ENCODE measurements around the gene IP6K2.

The IP6K2 gene

GRCh38 chr3:48662753-48663488 lies 54.1 kb downstream of the IP6K2 start, which contains the start of gene CELSR3:
Gene CELSR3, minus strand, starts transcription at chr3:48662886. Its CDS starts 252 bp downstream, at chr3:48662634.
- DNase-seq = peak; percentile 65

- no peak for DNase-seq
These were observed 54.8 kb downstream of the IP6K2 start for GRCh38 chr3:48662145-48662752.

- peak; percentile 53 for DNase-seq
These were observed 55.4 kb downstream of the IP6K2 start for GRCh38 chr3:48661501-48662144.

DNA sequence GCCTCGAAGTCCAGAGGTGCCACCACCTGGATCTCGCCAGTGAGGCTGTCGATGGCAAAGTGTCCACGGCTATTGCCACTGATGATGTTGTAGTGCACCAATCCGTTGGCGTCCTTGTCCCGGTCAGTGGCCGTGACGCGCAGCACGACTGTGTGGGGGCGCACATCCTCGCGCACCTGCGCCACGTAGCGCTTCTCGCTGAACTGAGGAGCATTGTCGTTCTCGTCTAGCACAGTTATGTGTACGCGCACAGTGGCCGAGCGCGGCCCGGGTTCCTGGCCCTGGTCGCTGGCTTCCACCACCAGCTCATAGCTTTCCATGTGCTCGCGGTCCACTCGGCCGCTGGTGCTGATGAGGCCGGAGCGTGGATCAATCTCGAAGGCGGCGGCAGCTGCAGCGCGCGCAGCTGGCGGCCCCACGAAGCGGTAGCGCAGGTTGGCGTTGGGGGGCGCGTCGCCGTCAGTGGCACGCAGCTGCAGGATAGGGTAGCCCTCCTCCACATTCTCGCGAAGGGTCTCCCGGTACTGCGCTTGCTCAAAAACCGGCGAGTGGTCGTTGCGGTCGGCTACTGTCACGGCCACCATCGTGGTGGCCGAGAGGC lies 56.1 kb downstream of the IP6K2 start:
- no peak for DNase-seq

DNA sequence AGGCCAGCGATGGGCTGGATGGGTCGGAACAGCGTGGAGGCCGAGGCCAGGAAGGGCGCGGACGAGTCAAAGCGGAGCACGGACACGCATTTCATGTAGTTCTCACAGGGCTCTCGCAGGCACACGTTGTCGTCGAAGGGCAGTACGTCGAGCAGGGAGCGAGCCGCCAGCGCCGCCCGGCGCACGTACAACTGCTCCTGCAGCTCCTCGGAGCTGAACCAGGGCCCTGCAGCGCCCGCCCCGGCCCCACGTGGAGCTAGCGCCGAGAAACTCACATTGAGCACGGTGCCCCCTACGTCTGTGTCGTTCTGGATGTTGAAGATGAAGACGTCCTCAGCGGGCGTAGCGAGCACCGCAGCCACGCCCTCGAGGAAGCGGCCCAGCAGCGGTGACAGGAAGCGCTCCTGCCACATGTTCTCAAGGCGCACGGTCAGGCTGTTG lies 60.2 kb downstream of the IP6K2 start:
- DNase-seq = peak; percentile 8

DNA sequence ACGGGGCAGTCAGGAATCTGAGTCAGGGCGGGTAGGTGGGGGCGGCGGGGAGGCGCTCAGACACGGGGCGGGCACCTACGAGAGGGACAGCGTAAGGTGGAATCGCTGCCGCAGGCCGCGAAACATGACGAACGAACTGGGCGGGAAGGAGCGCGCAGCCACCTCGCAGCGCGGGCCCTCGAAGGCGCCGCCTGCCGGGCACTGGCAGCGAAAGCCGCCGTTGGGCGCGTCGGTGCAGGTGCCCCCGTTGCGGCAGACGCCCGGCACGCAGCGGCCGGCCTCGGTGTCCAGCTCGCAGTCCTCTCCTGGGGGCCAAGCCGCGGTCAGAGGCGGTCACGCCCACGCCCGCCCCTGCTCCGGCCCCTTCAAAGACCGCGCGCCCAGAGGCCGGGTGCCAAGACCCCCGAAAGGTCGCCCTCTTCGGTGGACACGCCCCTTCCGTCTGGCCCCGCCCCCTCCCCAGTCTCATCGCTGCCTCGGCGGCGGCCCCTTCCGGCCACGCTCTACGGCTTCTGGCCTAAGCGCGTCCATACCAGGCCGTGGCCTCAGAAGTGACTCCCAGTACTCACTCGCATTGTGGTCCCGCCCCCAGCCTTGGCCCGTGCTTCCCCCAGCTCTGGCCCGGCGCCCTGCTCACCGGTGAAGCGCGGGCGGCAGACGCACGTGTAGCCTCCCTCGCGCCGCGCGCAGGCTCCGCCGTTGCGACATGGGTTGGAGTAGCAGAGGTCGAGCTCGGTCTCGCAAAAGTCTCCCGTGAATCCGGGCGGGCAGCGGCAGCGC lies 60.8 kb downstream of the IP6K2 start:
- DNase-seq = peak; percentile 86

DNA sequence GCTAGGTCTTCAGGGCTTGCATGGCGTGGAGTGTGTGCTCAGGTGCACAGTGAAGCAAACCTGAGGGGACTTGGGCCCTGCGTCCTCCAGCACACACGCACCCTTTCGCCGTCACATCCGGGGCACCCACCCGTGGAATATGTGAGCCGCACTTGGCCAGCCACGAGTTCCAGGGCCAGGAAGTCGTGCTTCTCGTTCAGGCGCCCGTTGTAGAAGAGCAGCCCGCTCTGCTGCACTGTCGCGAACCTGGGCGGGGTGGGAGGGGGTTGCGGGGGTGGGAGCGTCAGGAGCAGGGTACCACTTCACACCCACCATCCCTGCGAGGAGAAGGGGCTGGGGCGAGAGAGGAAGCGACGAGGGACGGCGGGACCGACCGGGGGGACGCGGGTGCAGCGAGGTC lies 61.4 kb downstream of the IP6K2 start:
- DNase-seq = peak; percentile 74

- no peak for DNase-seq
These were observed 62.0 kb downstream of the IP6K2 start for GRCh38 chr3:48655063-48655462.

GRCh38 chr3:48652923-48653715 lies 63.9 kb downstream of the IP6K2 start:
- no peak for DNase-seq

- DNase-seq = no peak
These were observed 65.2 kb downstream of the IP6K2 start for GRCh38 chr3:48651771-48652170.

DNA sequence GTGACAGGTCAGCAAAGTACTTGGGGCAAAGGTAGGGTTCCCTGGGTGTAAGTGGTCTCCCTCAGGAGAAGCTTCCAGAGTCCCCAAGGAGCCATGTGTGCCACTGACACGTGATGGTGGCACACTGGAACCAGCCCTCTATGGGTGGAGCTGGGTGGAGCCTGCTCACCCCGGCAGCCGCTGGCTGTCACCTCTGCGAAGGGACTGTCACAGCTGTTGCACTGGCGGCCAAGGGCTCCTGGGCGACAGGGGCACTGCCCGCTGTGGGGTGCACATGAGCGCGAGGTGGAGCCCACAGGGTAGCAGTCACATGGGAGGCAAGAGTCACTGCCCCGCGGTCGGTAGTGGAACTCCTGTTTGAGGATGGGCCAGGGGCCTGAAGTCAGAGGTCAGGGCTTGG lies 66.3 kb downstream of the IP6K2 start:
- no peak for DNase-seq

DNA sequence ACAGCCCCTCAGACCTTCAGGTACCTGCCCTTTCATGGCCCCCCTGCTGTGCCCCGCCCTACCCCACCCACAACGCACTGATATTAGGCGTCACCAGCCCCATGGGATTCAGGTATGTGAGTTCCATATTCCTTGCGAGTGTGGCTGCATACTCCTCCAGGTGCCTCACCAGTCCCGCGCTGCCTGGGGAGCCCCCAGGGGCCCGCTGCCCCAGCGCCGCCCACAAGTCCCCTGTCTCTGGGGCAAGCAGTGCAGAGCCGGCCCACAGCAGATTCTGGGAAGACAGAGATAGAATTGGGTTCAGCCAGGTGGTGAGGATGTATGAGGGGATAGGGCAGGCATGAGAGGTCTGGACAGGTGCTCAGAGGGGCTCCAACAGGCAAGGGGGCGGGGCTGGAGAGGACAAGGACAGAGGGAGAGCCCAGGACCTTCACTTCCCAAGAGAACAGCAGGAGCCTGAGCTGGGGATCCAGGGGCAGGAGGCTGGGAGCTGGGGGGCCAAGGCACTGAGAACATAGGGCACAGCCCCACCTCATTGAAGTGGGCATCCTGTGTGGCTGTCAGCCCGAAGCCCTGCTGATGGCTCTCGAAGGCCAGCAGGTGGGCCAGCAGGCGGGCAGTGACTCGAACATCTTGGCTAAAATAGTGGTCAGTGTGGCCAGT lies 68.7 kb downstream of the IP6K2 start:
- DNase-seq = no peak

DNA sequence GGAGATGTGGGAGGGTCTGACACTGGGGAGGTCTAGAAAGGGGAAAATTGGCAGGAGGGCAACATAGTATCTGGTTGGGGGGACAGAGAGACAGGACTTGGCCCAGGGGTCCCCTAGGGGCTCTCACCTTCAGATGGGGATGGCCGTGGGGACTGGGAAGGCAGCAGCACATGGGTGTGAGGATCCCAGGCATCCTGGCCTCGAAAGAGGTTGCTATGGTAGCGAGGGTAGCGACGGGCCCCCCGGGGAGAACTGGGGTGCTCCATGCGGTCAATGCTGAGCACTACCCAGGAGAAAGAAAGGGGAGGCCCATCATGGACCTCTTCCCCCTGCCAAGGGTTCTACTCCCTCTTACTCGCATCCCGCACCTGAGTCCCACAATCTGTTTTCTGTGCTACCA lies 69.3 kb downstream of the IP6K2 start:
- no peak for DNase-seq

DNA sequence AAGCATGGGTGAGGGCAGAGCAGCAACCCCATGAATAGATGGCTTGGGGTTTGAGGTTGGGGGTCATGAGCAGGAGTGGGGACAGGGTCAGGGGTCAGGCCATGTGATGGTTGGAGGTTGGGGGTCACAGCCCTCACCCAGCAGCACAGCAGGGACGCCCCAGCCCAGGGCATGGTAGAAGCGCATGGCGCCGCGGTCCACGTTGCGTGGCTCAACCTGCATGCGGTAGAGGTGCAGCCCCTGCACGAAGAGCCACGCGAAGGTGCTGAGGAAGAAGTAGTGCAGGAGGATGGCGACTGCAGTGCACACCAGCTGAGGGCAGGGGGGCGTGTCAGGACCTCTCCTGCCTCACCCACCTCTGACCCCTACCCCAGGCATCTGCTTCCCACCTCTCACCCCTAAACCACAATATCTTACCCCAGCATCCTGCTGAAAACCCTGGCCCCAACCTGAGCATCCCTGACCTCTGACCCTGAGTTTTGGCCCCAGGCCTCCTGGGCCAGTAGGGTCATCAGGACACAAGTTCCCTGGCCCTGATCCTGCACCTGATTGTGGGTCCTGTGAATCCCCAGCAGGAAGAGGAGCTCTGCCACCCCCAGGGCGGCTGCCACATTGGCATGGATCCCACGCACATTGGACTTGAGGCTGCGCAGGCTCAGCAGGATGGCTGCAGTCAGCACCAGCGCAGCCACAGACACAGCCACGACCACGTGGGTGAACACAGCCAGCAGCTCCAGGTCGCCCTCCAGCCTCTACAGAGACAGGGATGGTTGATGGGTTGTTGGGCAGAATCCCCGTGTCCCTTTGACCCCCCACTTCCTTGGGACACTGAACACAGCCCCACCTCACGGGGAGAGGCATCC lies 71.9 kb downstream of the IP6K2 start:
- DNase-seq = no peak

GRCh38 chr3:48642605-48643004 lies 74.4 kb downstream of the IP6K2 start:
- DNase-seq = no peak

- DNase-seq = no peak
These were observed 75.6 kb downstream of the IP6K2 start for GRCh38 chr3:48641396-48641795.

DNA sequence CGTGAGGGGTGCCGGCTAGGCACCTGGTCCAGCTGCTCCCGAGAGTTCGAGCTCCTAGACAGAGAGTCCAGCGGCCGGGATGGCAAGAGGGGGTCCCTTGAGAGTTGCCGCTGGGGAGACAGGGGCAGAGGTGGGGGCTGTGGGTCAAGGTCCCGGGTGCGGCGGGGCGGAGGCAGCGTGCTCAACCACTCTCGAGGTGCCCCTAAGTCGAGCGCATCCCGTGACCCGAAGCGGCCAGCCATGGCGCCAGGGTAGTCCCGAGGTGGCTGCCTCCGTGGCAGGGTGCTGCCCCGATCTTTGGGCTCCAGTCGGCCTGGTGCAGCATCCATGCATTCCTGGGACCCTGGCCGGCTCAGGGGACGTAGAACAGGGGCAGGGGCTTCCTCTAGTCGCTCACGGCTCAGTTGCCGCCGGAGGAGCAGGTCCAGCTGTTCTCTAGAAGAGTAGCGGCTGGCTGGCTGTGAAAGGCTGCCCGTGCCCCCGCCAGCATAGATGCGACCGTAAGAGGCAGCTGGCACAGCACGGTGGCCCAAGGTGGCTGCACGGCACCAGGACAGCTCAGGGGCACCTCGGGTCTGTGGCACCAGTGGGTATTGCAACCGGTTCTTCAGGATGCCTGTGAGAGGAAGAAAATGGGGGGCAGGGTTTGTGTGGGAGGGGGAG lies 76.9 kb downstream of the IP6K2 start:
- no peak for DNase-seq

Data from stimulated activated naive CD4-positive, alpha-beta T cell treated with Interleukin-2 at 50 U/mL for 16 hours (primary cell).